ENCODE data around the gene PTK6.

PTK6 gene

GRCh38 chr20:63542031-63542559 is 4.9 kb upstream of the PTK6 start:
- no peak for DNase-seq

DNA sequence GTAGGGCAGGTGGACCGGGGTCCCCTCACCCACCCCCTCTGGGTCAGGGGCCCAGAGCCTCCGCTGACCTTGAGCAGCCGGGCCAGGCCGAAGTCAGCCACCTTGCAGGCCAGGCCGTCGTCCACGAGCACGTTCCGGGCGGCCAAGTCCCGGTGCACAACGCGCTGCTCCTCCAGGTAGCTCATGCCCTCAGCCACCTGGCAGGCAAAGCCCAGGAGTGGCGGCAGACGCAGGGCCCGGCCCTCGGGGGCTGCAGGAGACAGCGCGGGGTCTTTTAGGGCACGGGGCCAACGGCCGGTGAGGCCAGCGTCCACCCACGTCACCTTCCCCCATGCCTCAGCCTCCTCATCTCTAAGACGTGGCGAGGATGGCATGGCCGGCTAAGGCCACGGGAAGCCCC is 4.2 kb upstream of the PTK6 start:
- DNase-seq = no peak

DNA sequence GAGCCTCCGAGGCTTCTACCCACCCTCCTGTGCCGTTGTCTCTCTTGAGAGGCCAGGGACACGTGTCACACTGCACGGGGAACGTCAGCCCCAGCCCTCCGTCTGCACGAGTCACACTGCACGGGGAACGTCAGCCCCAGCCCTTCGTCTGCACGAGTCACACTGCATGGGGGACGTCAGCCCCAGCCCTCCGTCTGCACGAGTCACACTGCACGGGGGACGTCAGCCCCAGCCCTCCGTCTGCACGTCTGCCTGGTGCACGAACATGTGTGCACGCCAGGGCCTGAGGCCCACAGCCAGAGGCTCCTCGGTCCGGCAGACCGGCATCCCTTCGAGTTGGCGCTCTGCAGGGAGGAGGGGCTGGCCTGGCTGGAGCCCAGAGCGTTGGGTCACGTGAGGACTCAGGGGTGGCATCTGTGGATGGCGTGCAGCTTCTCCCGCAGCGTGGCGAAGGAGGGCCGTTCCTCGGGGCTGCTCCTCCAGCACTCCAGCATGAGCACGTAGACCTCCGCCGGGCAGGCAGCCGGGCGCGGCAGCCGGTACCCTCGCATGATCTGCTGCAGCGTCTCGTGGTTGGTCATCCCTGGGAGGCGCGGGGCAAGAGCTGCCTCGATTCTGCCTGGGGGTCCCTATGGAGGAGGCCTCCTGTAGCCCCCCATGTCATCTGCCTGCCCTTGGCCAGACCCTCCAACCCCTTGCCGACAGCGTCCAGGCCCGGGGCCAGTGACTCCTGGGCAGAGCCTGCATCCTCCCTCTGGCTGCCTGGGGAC is 3.4 kb upstream of the PTK6 start:
- DNase-seq = no peak

DNA sequence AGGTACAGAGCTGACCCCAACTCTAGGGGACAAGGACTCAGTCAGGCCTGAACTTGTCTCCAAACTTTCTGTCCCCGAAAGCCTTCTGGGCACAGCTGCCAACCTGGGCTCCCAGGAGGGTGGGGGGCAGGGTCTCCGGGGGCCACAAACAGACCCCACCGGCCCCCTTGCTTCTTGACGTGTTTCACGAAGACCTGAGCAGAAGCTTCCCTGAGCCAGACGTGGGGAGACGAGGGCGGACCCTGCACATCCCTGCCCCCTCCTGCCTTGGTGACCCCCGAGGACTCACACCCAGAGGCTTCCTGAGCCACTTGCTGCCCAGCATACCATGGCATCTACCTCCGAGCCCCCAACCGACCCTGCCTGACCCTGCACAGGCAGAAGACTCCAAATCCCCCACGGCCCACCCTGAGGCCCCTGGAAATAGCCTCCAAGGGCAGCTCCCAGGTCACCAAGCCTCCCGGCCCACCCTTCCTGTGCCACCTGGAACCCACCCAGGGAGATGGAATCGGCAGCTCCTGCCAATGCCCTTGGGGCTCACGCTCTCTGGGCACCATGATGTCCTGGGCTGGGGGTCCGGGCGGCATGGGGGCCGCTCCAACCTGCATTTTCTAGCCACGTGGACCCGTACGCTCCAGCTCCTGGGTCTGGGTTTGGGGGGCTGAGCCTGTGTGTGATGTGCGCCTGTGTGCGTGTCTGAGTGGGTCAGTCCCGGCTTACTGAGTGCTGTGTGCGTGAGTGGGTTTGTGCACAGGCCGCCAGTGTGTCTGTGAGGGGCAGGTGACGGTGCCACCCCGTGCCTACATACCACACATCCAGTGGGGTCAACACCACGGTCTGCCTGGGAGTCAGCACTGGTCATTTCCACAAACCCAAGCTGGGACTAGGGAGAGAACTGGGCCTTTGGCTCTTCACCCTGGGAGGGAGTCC is 2.5 kb upstream of the PTK6 start:
- no peak for DNase-seq

DNA sequence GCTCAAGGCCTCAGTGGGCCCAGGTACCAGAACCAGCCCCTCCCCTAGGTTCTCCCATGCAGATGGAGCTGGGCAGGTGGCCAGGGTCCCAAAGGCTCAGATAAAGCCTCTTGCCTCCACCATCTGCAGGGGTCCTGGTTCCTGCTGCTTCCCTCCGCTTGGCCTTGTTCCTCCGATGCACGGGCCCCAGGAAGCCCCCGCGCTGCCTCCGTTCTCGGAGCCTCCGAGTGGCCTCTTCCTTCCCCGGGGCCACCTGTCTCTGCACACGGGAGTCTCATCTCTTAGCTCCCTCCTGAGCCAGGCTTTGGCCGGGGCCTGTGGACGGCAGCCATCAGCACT is 1.9 kb upstream of the PTK6 start:
- no peak for DNase-seq

GRCh38 chr20:63538204-63539091 is 1.3 kb upstream of the PTK6 start:
- no peak for DNase-seq

DNA sequence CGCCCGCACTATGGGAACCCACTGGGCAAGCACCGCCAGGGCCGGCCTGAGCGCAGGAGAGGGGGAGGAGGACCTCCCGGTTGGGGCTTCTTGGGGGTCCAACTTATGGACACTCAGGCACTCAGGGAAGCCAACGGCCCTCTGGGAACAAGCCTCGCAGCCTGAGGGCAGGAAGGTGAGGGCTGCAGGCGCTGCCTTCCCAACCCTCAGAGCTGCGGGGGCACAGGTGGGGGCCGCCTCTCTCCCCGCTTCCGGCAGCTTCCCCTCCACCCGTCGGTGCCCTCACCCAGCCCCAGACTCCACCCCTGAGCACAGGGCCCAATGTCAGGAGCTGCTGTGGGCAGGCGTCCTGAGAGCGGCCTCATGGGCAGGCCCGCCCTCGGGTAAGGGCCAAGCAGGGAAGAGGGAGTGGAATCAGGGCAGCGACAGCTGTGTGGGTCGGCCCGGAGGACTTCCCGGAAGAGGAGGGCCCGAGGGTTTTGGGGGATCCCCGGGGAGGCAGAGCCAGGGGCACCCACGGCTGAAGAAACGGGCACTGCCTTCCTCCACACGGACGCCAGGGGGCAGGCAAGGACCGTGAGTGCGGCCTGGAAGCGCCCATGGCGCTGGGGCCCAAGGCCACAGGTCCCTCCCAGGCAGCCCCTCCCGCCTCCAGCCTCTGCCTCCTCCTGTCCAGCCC is 488 bp upstream of the PTK6 start:
- no peak for DNase-seq

- no peak for DNase-seq
Observed at GRCh38 chr20:63536241-63536977, 767 bp downstream of the PTK6 start.

DNA sequence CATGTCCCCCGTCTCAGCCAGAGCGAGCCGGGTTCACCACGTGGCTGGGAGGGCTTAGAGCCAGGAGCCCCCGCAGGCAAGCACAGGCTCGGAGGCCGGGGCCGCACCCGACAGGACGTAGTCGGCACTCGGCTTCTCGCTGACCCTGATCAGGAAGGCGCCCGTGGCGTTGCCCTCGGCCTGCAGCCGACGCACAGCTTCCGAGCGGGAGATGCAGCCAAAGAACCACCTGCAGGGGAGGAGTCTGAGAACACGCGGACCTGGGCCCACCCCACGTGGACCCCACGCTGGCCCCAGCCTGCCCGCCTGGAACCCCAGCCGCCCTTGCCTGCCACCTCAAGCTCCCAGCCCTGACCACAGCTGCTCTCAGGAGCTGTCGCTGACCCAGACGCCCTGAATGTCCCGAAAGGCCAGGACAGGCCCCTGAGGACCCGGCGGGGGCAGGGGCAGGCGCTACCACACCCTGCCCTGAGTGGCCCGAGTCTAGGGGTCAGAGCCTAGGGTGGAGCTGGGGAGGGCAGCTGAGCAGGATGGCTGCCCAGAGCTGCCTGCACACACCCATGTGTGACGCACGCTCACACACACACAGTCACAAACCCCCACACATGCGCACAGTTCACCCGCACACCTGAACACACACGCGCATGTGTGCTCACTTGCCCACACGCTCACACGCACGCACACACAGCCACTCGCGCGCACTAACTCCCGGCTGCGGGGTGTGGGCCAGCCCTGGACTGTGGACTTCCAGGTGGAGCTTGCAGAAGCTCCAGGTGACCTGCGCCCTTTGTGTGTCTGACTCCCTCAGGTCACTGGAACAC is 2.1 kb downstream of the PTK6 start:
- no peak for DNase-seq

DNA sequence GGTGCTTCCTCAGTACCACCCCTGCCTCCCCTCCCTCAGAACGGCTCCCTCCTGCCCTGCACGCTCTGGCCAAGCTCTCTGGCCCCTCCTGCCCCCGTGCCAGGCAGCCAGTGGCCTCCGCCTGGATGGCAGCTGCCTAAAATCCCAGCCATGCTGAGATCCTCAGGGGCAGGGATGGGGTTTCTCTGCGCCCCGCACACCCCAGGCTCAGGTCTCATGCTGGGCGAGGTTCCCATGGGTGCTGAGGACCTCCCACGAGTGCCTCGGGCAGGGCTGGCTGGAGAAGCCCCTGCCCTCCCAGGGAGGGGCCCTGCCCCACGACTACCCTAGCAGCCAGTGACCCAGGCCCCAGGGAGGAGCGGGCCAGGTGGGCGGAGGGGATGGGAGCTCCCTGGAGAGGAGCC is 2.7 kb downstream of the PTK6 start:
- DNase-seq = no peak

GRCh38 chr20:63533871-63534393 is 3.2 kb downstream of the PTK6 start:
- DNase-seq = no peak

GRCh38 chr20:63533388-63533787 is 3.8 kb downstream of the PTK6 start:
- no peak for DNase-seq

DNA sequence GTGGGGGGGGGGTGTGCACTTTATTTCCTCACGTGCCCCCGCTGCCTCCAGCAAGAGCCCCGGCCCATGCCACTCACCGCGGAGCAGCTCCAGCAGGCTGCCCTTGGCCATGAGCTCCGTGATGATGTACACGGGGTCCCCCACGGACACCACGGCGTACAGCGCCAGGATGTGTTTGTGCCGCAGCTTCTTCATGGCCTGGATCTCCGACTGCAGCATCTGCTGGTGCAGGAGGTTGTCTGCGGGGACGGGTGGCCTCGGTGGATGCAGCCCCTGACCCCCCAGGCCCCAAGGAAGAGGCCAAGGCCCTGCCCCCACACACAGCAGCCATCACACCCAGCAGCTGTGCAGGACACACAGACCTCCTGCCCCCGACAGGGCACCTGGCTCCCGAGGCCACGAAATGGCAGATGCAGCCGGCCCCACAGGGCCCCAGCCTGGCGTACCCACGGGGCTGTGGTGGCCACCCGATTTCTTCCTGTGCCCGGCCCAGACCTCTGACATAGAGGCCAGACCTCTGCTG is 4.7 kb downstream of the PTK6 start:
- DNase-seq = no peak

DNA sequence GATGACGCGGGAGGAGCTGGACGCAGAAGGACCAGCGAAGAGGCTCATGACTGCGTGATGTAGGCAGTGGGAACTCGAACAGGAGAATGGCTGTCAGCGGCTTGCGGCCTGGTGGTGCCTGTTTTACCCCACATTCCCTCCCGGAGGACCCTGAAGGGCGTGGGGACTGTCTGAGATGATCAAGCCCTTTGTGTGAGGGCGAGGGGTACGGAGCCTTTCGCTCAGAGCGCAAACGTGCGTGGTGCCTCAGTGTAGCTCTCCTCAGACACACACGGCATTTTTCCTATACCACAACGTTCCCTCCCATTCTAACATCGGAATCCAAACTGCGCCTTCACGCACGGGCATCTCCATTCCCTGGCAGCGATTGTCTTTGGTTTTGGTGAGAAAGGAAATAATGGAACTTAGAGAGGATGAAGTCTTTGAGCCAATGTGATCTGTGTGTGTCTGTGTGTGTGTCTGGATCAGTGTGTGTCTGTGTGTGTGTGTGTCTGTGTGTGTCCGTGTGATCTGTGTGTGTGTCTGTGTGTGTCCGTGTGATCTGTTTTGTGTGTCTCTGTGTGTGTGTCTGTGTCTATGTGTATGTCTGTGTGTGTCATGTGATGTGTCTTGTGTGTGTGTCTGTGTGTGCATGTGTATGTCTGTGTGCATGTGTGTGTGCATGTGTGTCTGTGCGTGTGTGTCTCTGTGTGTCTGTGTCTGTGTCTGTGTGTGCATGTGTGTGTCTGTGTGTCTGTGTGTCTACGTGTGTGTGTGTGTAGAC is 5.3 kb downstream of the PTK6 start:
- DNase-seq = no peak

DNA sequence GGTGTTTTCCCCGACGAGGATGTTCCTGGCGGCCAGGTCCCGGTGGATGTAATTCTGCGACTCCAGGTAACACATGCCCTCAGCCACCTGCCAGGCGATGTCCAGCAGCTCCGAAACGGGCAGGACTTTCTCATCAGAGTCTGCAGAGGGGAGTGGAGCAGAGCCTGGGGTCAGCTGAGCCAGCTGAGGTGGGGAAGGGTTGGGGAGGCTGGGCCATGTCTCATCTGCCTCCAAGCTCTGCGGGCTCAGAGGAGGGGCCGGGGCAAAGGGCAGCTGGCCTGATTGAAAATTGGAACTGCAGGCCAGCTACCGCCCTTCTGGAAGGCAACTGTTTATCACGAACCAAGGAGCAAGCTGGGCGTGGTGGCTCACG is 6.4 kb downstream of the PTK6 start:
- no peak for DNase-seq

DNA sequence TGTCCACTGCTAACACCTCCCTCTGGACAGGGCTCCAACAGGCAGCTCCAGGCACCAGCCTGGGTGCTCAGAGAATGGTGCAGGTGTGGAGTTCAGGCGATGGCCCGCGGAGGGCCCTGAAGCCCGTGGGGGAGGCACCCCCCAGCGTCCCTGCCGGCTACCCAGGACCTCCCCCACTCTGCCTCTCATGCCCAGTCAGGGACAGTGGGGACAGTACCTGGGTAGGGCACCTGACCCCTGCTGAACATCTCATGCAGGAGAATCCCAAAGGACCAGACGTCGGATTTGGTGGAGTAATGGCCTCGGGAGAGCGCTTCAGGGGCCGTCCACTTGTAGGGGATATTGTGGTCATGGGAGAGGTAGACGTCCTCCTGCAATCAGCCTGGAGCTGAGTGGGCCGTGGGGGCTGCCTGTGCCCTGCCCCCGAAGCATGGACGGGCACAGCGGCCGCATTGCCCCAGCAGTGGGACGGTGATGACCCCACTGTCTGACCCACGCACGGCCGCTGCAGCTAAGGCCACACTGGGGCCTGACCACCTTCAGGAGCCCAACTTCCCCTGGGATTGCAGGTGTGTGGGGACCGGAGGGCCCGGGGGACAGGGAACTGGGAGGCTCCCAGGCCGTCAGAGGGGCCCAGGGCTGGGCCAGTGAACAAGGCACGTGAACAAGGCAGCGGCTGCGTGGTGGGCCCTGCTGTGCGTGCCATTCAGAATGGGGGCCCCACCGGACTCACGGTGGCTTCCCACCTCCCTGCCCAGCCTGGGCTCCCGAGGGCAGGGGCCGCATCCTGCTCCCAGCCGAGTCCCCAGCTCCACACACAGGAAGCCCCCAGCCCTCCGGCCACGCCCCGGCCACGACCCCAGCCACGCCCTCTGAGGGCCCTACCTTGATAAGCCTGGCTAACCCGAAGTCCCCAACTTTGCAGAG is 7.1 kb downstream of the PTK6 start:
- DNase-seq = no peak

DNA sequence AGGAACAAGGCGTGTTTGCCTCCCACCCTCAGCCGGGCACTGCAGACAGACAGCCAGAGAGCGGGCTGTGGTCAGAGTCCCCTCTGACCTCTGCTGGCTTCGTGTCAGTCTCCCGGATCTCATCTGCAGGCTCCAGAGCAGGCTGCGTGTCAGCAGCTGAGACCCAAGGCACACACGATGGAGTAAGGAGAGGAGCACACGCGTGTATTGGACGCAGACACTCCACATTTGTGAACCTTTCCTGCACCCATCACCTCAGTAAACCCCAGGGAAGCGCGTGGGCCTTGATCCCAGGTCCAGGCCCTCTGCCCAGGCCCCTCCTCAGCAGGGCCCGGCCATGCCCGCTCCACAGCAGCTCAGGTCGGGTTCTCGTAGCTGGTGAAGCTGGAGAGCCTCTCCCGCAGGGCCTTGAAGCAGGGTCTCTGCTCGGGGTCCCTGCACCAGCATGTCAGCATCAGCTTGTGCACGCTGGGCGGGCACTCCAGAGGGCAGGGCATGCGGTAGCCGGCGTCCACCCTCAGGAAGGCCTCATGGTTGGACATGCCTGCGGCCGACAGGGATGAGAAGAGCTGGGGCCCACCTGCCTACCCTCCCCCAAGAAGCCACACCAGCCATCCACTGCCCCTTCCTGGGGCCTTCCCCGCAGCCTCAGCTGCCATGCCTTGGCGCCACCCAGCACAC is 7.9 kb downstream of the PTK6 start:
- no peak for DNase-seq

DNA sequence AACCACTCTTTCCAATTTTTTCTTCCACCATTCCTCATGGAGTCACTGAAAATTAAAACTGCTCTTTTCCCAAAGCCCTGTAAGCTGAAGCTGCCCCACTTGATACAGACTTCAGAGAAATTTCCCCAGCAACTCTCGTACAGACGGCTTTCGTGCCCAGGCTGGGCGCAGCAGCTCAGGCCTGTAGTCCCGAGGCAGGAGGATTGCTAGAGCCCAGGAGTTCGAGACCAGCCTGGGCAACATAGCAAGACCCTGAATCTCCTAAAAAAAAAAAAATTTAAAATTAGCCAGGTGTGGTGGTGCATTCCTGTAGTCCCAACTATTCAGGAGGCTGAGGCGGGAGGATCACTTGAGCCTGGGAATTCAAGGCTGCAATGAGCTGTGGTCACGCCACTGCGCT is 10.0 kb downstream of the PTK6 start:
- no peak for DNase-seq
